GM18951 (cell line): ENCODE measurements around the gene GALK1.

Experiments
- POLR2A ChIP-seq: IDR thresholded peaks from 4 replicates; pipeline ENCODE4 v1.6.1; 2011; ENCODE audit warnings: mild to moderate bottlenecking; ENCODE audit not compliant: insufficient read length, insufficient read depth; ENCODE audit errors: extremely low read depth
- in situ Hi-C: fragments of 300-500 bp; cut with MboI; formaldehyde crosslinking; loops from one replicate; pipeline ENCODE4 v1.12.0; 2022; ENCODE audit warnings: low sequenced_read_pairs, mixed read lengths, inconsistent platforms; ENCODE audit not compliant: unreplicated experiment

The GALK1 gene

GRCh38 chr17:75742337-75742736, 22.7 kb downstream of the GALK1 start:
- TF ChIP-seq POLR2A, result no peak
- in situ Hi-C loops, result loop anchor here (10.0 kb wide), 2 partner anchors 58 to 128 kb away; no protein-coding TSS in a partner anchor

- in situ Hi-C loops, result loop anchor here (10.0 kb wide), 2 partner anchors 56 to 126 kb away; no protein-coding TSS in a partner anchor
- TF ChIP-seq POLR2A, result no peak
These were observed 24.3 kb downstream of the GALK1 start for GRCh38 chr17:75740631-75741077.

- in situ Hi-C loops, result loop anchor here (10.0 kb wide), 2 partner anchors 55 to 125 kb away; no protein-coding TSS in a partner anchor
- no peak for TF ChIP-seq POLR2A
These were observed 24.8 kb downstream of the GALK1 start for GRCh38 chr17:75740215-75740614.

- in situ Hi-C loops, result loop anchor here (10.0 kb wide), 2 partner anchors 55 to 125 kb away; no protein-coding TSS in a partner anchor
- no peak for TF ChIP-seq POLR2A
These were observed 25.2 kb downstream of the GALK1 start for GRCh38 chr17:75739801-75740200.

GRCh38 chr17:75739174-75739573, 25.8 kb downstream of the GALK1 start:
- TF ChIP-seq POLR2A, result no peak
- in situ Hi-C loops, result no loop called here

GRCh38 chr17:75738218-75738802, 26.7 kb downstream of the GALK1 start:
- in situ Hi-C loops, result no loop called here
- no peak for TF ChIP-seq POLR2A

- TF ChIP-seq POLR2A, result no peak
- in situ Hi-C loops, result no loop called here
These were observed 27.6 kb downstream of the GALK1 start for GRCh38 chr17:75737133-75737962.

GRCh38 chr17:75736173-75736835, 28.7 kb downstream of the GALK1 start:
- no peak for TF ChIP-seq POLR2A
- in situ Hi-C loops, result no loop called here

GRCh38 chr17:75734674-75735294, 30.2 kb downstream of the GALK1 start:
- TF ChIP-seq POLR2A, result no peak
- in situ Hi-C loops, result no loop called here

- TF ChIP-seq POLR2A, result no peak
- in situ Hi-C loops, result no loop called here
These were observed 31.5 kb downstream of the GALK1 start for GRCh38 chr17:75733471-75733870.

- in situ Hi-C loops, result no loop called here
- TF ChIP-seq POLR2A, result no peak
These were observed 33.1 kb downstream of the GALK1 start for GRCh38 chr17:75731716-75732498.

GRCh38 chr17:75731086-75731715, 33.8 kb downstream of the GALK1 start:
- no peak for TF ChIP-seq POLR2A
- in situ Hi-C loops, result no loop called here
